MCF 10A (cell line): ENCODE results near the gene FOXL1. TPM values are rescaled to one million over a fixed set of nuclear protein-coding genes. Genes with fewer than 3 reads are reported as not detected.

Source experiments
- BruUV-seq: library from RNA; stranded (reverse); fragments of 400-500 nt; replicated peaks from 2 replicates; lab custom pipeline; 2021; lab: Mats Ljungman, UMichigan
- CTCF ChIA-PET: fragments of 300-600 bp; sonication (Branson Sonifier 250); formaldehyde crosslinking; extraction: SDS; loops from one replicate; lab custom pipeline; 2021; ENCODE audit warnings: antibody characterized with exemption, inconsistent platforms; lab: Yijun Ruan, JAX
- POLR2A ChIA-PET: fragments of 300-600, 350-650 bp; sonication (Branson Sonifier 250); formaldehyde crosslinking; extraction: SDS; loops from one replicate; lab custom pipeline; 2020; ENCODE audit warnings: antibody characterized with exemption, inconsistent platforms; lab: Yijun Ruan, JAX
- DNase-seq: peaks from one replicate; pipeline ENCODE4 v3.0.0-alpha.2; 2018; ENCODE audit not compliant: unreplicated experiment
- H3K27ac Mint-ChIP-seq: one replicate; pipeline ENCODE4 v1.8.0; 2022; ENCODE audit warnings: mild to moderate bottlenecking, low read depth, mixed read lengths; ENCODE audit not compliant: unreplicated experiment
- H3K27me3 Mint-ChIP-seq: one replicate; pipeline ENCODE4 v1.8.0; 2022; ENCODE audit warnings: mixed read lengths; ENCODE audit not compliant: insufficient read depth, unreplicated experiment
- H3K36me3 Mint-ChIP-seq: one replicate; pipeline ENCODE4 v1.8.0; 2022; ENCODE audit warnings: mild to moderate bottlenecking, moderate library complexity, mixed read lengths; ENCODE audit not compliant: insufficient read depth, unreplicated experiment
- H3K4me1 Mint-ChIP-seq: one replicate; pipeline ENCODE4 v1.8.0; 2022; ENCODE audit warnings: mixed read lengths; ENCODE audit not compliant: insufficient read depth, unreplicated experiment
- H3K4me3 Mint-ChIP-seq: one replicate; pipeline ENCODE4 v1.8.0; 2022; ENCODE audit warnings: mild to moderate bottlenecking, moderate library complexity, mixed read lengths; ENCODE audit not compliant: unreplicated experiment
- H3K9me3 Mint-ChIP-seq: one replicate; pipeline ENCODE4 v1.8.0; 2022; ENCODE audit warnings: mixed read lengths; ENCODE audit not compliant: unreplicated experiment
- intact Hi-C: fragments of 100-400 bp; cut with micrococcal nuclease; formaldehyde crosslinking; loops from 2 replicates; pipeline ENCODE4 v1.14.1; 2022
- total RNA-seq: library from RNA; stranded (reverse); gene quantifications from 2 replicates; pipeline ENCODE4 v1.2.3, GENCODE V29; 2022
- TF ChIP-seq, protein P1 (sequence below): fragments of 200-600 bp; IDR thresholded peaks from one replicate; pipeline ENCODE4 v1.8.0; 2022; ENCODE audit warnings: antibody characterized with exemption, mild to moderate bottlenecking; ENCODE audit not compliant: unreplicated experiment

The FOXL1 gene
- total RNA-seq, 1 experiment from 2014 or later = 4.9 TPM

DNA sequence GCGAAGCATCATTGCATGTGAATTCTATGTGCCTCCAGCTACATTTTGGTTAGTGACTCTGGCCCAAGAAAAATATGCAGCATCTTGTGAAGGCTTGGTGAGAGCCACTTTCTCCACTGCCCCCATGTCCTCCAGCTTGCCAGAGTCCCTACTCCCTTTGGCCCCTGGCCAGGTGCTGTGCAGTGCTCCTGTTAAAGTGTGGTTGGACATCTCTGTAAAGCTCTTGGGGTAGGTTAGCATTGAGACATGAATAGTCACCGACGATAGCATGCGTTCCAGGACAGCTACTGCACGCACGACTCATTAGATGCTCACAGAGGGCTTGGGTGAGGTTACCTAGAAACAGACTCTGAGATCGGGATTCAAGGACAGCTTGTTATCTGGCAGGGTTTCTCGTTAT lies 48.6 kb downstream of the FOXL1 start:
- no TSS peak for BruUV-seq
- POLR2A ChIA-PET = no interaction called here
- TF ChIP-seq, protein P1, sequence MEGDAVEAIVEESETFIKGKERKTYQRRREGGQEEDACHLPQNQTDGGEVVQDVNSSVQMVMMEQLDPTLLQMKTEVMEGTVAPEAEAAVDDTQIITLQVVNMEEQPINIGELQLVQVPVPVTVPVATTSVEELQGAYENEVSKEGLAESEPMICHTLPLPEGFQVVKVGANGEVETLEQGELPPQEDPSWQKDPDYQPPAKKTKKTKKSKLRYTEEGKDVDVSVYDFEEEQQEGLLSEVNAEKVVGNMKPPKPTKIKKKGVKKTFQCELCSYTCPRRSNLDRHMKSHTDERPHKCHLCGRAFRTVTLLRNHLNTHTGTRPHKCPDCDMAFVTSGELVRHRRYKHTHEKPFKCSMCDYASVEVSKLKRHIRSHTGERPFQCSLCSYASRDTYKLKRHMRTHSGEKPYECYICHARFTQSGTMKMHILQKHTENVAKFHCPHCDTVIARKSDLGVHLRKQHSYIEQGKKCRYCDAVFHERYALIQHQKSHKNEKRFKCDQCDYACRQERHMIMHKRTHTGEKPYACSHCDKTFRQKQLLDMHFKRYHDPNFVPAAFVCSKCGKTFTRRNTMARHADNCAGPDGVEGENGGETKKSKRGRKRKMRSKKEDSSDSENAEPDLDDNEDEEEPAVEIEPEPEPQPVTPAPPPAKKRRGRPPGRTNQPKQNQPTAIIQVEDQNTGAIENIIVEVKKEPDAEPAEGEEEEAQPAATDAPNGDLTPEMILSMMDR = no peak
- H3K4me3 Mint-ChIP-seq = no peak overlapping the region
- H3K27ac Mint-ChIP-seq = no peak overlapping the region
- H3K27me3 Mint-ChIP-seq = no peaks in the 10 kb centered on the region
- DNase-seq = no peak
- H3K36me3 Mint-ChIP-seq = no peaks in the 10 kb centered on the region
- CTCF ChIA-PET = no interaction called here
- H3K9me3 Mint-ChIP-seq = peaks cover 7% of the 10 kb centered on the region
- peaks cover 9% of the 10 kb centered on the region for H3K4me1 Mint-ChIP-seq
- intact Hi-C loops = no loop called here

DNA sequence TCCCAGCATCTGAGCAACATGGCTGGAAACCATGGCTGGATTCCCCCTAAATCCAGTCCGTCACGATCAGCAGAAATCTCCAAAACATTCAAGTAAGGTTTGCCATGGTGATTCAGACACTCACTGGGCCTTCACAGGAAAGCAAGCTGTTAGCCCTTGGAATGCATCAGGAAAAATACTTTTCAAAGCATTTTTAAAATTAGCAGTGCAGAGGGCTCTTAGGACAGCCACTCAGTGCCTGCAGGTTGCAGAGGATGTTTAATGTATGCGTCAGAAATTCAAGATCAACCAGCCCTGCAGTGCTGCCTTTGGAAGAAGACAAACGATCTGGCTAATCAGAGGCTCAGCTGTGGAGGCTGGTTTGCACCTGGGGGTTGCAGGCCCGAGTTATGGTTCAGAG lies 50.3 kb downstream of the FOXL1 start:
- peaks cover 10% of the 10 kb centered on the region for H3K4me1 Mint-ChIP-seq
- no peak for DNase-seq
- CTCF ChIA-PET = no interaction called here

DNA sequence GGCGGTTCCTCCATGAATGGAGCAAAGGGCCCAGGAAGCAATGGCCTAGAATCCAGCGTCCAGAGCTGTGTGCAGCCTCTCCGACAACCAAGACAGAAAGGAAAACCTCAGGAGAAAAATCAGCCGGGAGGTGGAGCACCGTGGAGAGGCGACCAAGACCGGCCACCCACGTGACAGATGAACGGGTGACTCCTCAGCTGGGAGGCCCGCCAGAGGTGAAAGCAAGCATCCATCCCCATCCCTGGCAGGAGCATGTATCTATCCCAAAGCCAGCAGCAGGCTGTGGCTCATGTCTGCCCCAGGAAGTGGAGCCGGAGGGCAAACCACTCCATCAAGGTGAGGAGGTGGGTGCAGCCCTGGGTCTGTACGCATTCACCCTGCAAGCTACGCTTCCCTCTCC lies 52.1 kb downstream of the FOXL1 start:
- Mint-ChIP-seq H3K4me3 (no peak overlapping the region), H3K36me3 (no peaks in the 10 kb centered on the region), H3K27me3 (no peaks in the 10 kb centered on the region), H3K9me3 (peaks cover 7% of the 10 kb centered on the region), H3K4me1 (peaks cover 10% of the 10 kb centered on the region), H3K27ac (no peak overlapping the region)
- POLR2A ChIA-PET = no interaction called here
- TF ChIP-seq, protein P1 = no peak
- no peak for DNase-seq
- BruUV-seq = no TSS peak
- CTCF ChIA-PET = interaction anchor here (0.6 kb wide), 1 partner anchor 130 kb away, joined by 3 read pairs; no protein-coding TSS in a partner anchor
- intact Hi-C loops = no loop called here

More for the DNA sequence above, 50.3 kb downstream of the FOXL1 start:
- Mint-ChIP-seq H3K27me3 (no peaks in the 10 kb centered on the region), H3K36me3 (no peaks in the 10 kb centered on the region), H3K27ac (no peak overlapping the region), H3K9me3 (peaks cover 7% of the 10 kb centered on the region), H3K4me3 (no peak overlapping the region)
- TF ChIP-seq, protein P1 = no peak
- POLR2A ChIA-PET = no interaction called here
- intact Hi-C loops = no loop called here
- BruUV-seq = no TSS peak

DNA sequence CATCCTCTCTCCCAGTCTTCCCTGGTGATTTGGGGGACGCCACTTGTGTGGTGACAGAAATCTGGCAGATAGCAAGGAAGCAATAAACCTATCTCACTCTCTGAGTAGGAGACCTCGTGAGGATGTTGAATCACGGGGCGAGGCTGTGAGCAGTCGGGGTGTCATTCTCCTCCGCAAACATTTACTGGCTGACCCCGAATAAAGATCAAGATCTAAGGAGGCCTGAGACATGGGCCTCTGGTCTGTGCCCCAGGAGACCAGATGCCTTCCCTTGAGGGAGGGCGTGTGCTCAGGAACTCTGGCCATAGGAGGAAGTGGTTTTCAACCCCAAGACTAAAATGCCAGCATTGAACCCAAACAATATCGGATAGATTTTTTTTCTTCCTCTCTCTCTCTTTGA lies 53.1 kb downstream of the FOXL1 start:
- no TSS peak for BruUV-seq
- peaks cover 10% of the 10 kb centered on the region for H3K4me1 Mint-ChIP-seq
- no peak overlapping the region for H3K4me3 Mint-ChIP-seq
- POLR2A ChIA-PET = no interaction called here
- no peaks in the 10 kb centered on the region for H3K36me3 Mint-ChIP-seq
- intact Hi-C loops = no loop called here
- H3K27me3 Mint-ChIP-seq = no peaks in the 10 kb centered on the region
- H3K9me3 Mint-ChIP-seq = peaks cover 7% of the 10 kb centered on the region
- CTCF ChIA-PET = interaction anchor here (0.7 kb wide), 1 partner anchor 355 kb away, joined by 3 read pairs; no protein-coding TSS in a partner anchor
- H3K27ac Mint-ChIP-seq = no peak overlapping the region
- TF ChIP-seq, protein P1 = no peak
- no peak for DNase-seq

Other genes with a start within 250 kb of the FOXL1 start
- gene FOXF1, start 68.0 kb upstream of the FOXL1 start, total RNA-seq = not detected in 2 replicates
- gene MTHFSD, start 23.3 kb upstream of the FOXL1 start, total RNA-seq = 30.7 and 39.1 TPM in 2 replicates
- 16.8 and 22.5 TPM in 2 replicates for gene FOXC2, start 11.7 kb upstream of the FOXL1 start, total RNA-seq